GM23338 (cell line): ENCODE results near the gene CES5A. TPM values are rescaled to one million over a fixed set of nuclear protein-coding genes. Genes with fewer than 3 reads are reported as not detected.

Source experiments
- ATAC-seq: fragments of 200-7000 bp; cut with Tn5 transposase; 3 replicates; pipeline ENCODE4 v1.9.1; 2020
- DNase-seq: peaks from one replicate; pipeline ENCODE4 v3.0.0-alpha.2; 2015; ENCODE audit warnings: low spot score
- H2AFZ ChIP-seq: fragments of 200-600 bp; sonication (generic); 2 replicates; pipeline ENCODE4 v1.8.0; 2016; ENCODE audit warnings: antibody characterized with exemption, mild to moderate bottlenecking, moderate library complexity
- H3F3A ChIP-seq: fragments of 200-600 bp; sonication (generic); replicated peaks from 2 replicates; pipeline ENCODE4 v1.8.0; 2017; ENCODE audit warnings: antibody characterized with exemption, mixed run types, low read depth
- H3K27ac ChIP-seq: fragments of 200-600 bp; sonication (generic); 2 replicates; pipeline ENCODE4 v1.6.1; 2016; ENCODE audit warnings: low read depth
- H3K27me3 ChIP-seq: fragments of 200-600 bp; sonication (generic); 2 replicates; pipeline ENCODE4 v1.8.0; 2016; ENCODE audit warnings: mild to moderate bottlenecking, mixed run types, moderate library complexity; ENCODE audit not compliant: insufficient read depth
- H3K36me3 ChIP-seq: fragments of 200-600 bp; sonication (generic); 2 replicates; pipeline ENCODE4 v1.8.0; 2016; ENCODE audit warnings: mild to moderate bottlenecking; ENCODE audit not compliant: insufficient read depth
- H3K4me1 ChIP-seq: fragments of 200-600 bp; sonication (generic); 2 replicates; pipeline ENCODE4 v1.8.0; 2016; ENCODE audit warnings: mild to moderate bottlenecking, moderate library complexity; ENCODE audit not compliant: insufficient read depth
- H3K4me2 ChIP-seq: fragments of 200-600 bp; sonication (generic); 2 replicates; pipeline ENCODE4 v1.7.1; 2017; ENCODE audit warnings: mixed run types
- H3K4me3 ChIP-seq: fragments of 200-600 bp; sonication (generic); 2 replicates; pipeline ENCODE4 v1.6.1; 2016; ENCODE audit warnings: mixed run types
- H3K79me2 ChIP-seq: fragments of 200-600 bp; sonication (generic); replicated peaks from 2 replicates; pipeline ENCODE4 v1.8.0; 2017; ENCODE audit warnings: mild to moderate bottlenecking; ENCODE audit not compliant: insufficient read depth
- H3K9me2 ChIP-seq: fragments of 200-600 bp; sonication (generic); 2 replicates; pipeline ENCODE4 v1.8.0; 2017; ENCODE audit not compliant: insufficient read depth
- H4K20me1 ChIP-seq: fragments of 200-600 bp; sonication (generic); replicated peaks from 2 replicates; pipeline ENCODE4 v1.8.0; 2017; ENCODE audit warnings: mild to moderate bottlenecking; ENCODE audit not compliant: insufficient read depth
- H3K27ac Mint-ChIP-seq: 2 replicates; pipeline ENCODE4 v1.8.0; 2020; ENCODE audit warnings: inconsistent platforms, mild to moderate bottlenecking, moderate library complexity, mixed read lengths
- H3K27me3 Mint-ChIP-seq: 3 replicates; pipeline ENCODE4 v1.8.0; 2022; ENCODE audit warnings: low read depth, mild to moderate bottlenecking, moderate library complexity, mixed read lengths, inconsistent platforms; ENCODE audit not compliant: insufficient read depth, poor library complexity
- H3K36me3 Mint-ChIP-seq: 3 replicates; pipeline ENCODE4 v1.8.0; 2021; ENCODE audit warnings: low read depth, mild to moderate bottlenecking, inconsistent platforms, moderate library complexity, mixed read lengths
- H3K4me1 Mint-ChIP-seq: 3 replicates; pipeline ENCODE4 v1.8.0; 2020; ENCODE audit warnings: mild to moderate bottlenecking, inconsistent platforms, mixed read lengths
- H3K4me3 Mint-ChIP-seq: 3 replicates; pipeline ENCODE4 v1.8.0; 2021; ENCODE audit warnings: moderate library complexity, mild to moderate bottlenecking, inconsistent platforms, mixed read lengths
- H3K9me3 Mint-ChIP-seq: 3 replicates; pipeline ENCODE4 v1.8.0; 2020; ENCODE audit warnings: moderate library complexity, mild to moderate bottlenecking, inconsistent platforms, mixed read lengths
- CREB1 ChIP-seq: fragments of 250-450 bp; sonication (Bioruptor Pico); IDR thresholded peaks from 2 replicates; pipeline ENCODE4 v1.5.0; 2020; ENCODE audit warnings: low read depth, mild to moderate bottlenecking, moderate library complexity
- EZH2 ChIP-seq: fragments of 200-600 bp; sonication (generic); IDR thresholded peaks from one replicate; pipeline ENCODE4 v1.8.0; 2017; ENCODE audit warnings: antibody characterized with exemption, mild to moderate bottlenecking, low read depth; ENCODE audit not compliant: unreplicated experiment
- EZH2phosphoT487 ChIP-seq: fragments of 200-600 bp; sonication (generic); IDR thresholded peaks from one replicate; pipeline ENCODE4 v1.8.1; 2018; ENCODE audit warnings: antibody characterized with exemption; ENCODE audit not compliant: unreplicated experiment
- JUNB ChIP-seq: IDR thresholded peaks from one replicate; pipeline ENCODE4 v1.6.1; 2016; ENCODE audit warnings: antibody characterized with exemption; ENCODE audit not compliant: unreplicated experiment
- NANOG ChIP-seq: IDR thresholded peaks from 2 replicates; pipeline ENCODE4 v1.6.1; 2016; ENCODE audit warnings: antibody characterized with exemption, borderline replicate concordance
- POLR2AphosphoS5 ChIP-seq: IDR thresholded peaks from 2 replicates; pipeline ENCODE4 v1.6.1; 2016; ENCODE audit warnings: antibody characterized with exemption, low read depth
- STAT1 ChIP-seq: IDR thresholded peaks from one replicate; pipeline ENCODE4 v1.6.1; 2016; ENCODE audit warnings: antibody characterized with exemption; ENCODE audit not compliant: unreplicated experiment
- ZNF114 ChIP-seq: fragments of 250-450 bp; sonication (Bioruptor Pico); IDR thresholded peaks from 2 replicates; pipeline ENCODE4 v1.5.0; 2020; ENCODE audit warnings: mild to moderate bottlenecking, moderate library complexity
- ZNF331 ChIP-seq: fragments of 250-450 bp; sonication (Bioruptor Pico); IDR thresholded peaks from 2 replicates; pipeline ENCODE4 v1.5.0; 2020; ENCODE audit warnings: low read depth, mild to moderate bottlenecking, moderate library complexity
- polyA plus RNA-seq: library from polyadenylated mRNA; unstranded; fragments of >200 nt; fragmentation: Nextera tagmentation; extraction: Ambion mirVana; gene quantifications from 2 replicates; pipeline ENCODE4 v1.2.1, GENCODE V29; 2016
- total RNA-seq: library from RNA; depleted of rRNA; stranded (reverse); fragments of >200 nt; shearing (Covaris generic); gene quantifications from 2 replicates; pipeline ENCODE4 v1.2.3, GENCODE V29; 2014
- TF ChIP-seq, protein P1 (sequence below): IDR thresholded peaks from one replicate; pipeline ENCODE4 v1.6.1; 2018; ENCODE audit warnings: antibody characterized with exemption; ENCODE audit not compliant: unreplicated experiment
- TF ChIP-seq, protein P2 (sequence below), 2 experiments: fragments of 200-600 bp in 1 of 2; sonication (generic) in 1 of 2; conservative IDR thresholded peaks; 2 replicates each; pipeline versions ENCODE4 v1.5.1 to v1.6.1; 2016 to 2017; ENCODE audit warnings: antibody characterized with exemption in 2 of 2, low read depth in 2 of 2, mild to moderate bottlenecking in 2 of 2, moderate library complexity in 1 of 2
- TF ChIP-seq, protein P3 (sequence below): fragments of 250-450 bp; sonication (Bioruptor Pico); IDR thresholded peaks from 2 replicates; pipeline ENCODE4 v1.5.0; 2020; ENCODE audit warnings: mild to moderate bottlenecking, moderate library complexity
- TF ChIP-seq, protein P4 (sequence below): IDR thresholded peaks from 2 replicates; pipeline ENCODE4 v1.6.1; 2016; ENCODE audit warnings: antibody characterized with exemption

The CES5A gene
- total and polyA plus RNA-seq, 2 experiments from 2014 or later: not detected

DNA sequence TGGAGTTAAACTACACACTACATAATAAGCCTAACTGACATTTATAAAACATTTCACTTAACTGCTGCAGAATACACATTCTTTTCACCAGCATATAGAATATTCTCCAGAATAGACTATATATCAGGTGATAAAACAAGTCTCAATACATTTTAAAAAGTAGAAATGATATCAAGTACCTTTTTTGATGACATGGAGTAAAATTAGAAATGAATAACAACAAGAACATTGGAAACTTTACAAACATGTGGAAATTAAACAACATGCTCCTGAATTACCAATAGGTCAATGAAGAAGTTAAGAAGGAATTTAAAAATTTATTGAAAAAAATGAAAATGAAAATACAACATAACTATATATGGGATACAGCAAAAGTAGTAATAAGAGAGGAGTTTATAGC lies 47.5 kb upstream of the CES5A start:
- Histone ChIP-seq H3K4me3 (no peak overlapping the region), H3K4me2 (no peak overlapping the region), H3K9me2 (0 out of 2 replicates have a peak, but pooled peaks cover 3% of the 10 kb centered on the region), H3K27me3 (no peaks in the 10 kb centered on the region), H2AFZ (no peak overlapping the region), H3F3A (no peaks in the 10 kb centered on the region), H3K4me1 (no peaks in the 10 kb centered on the region), H3K36me3 (no peaks in the 10 kb centered on the region), H3K79me2 (no peaks in the 10 kb centered on the region), H3K27ac (no peak overlapping the region), H4K20me1 (no peaks in the 10 kb centered on the region)
- Mint-ChIP-seq H3K4me1 (no peaks in the 10 kb centered on the region), H3K27ac (no peak overlapping the region), H3K27me3 (no peaks in the 10 kb centered on the region), H3K4me3 (no peak overlapping the region), H3K9me3 (no peaks in the 10 kb centered on the region), H3K36me3 (no peaks in the 10 kb centered on the region)
- DNase-seq (no peak), ATAC-seq (no peak)
- no peak for TF ChIP-seq POLR2AphosphoS5
- no peak for TF ChIP-seq CREB1 (CRISPR knock-in tag)
- no peak for TF ChIP-seq EZH2
- TF ChIP-seq, protein P1, sequence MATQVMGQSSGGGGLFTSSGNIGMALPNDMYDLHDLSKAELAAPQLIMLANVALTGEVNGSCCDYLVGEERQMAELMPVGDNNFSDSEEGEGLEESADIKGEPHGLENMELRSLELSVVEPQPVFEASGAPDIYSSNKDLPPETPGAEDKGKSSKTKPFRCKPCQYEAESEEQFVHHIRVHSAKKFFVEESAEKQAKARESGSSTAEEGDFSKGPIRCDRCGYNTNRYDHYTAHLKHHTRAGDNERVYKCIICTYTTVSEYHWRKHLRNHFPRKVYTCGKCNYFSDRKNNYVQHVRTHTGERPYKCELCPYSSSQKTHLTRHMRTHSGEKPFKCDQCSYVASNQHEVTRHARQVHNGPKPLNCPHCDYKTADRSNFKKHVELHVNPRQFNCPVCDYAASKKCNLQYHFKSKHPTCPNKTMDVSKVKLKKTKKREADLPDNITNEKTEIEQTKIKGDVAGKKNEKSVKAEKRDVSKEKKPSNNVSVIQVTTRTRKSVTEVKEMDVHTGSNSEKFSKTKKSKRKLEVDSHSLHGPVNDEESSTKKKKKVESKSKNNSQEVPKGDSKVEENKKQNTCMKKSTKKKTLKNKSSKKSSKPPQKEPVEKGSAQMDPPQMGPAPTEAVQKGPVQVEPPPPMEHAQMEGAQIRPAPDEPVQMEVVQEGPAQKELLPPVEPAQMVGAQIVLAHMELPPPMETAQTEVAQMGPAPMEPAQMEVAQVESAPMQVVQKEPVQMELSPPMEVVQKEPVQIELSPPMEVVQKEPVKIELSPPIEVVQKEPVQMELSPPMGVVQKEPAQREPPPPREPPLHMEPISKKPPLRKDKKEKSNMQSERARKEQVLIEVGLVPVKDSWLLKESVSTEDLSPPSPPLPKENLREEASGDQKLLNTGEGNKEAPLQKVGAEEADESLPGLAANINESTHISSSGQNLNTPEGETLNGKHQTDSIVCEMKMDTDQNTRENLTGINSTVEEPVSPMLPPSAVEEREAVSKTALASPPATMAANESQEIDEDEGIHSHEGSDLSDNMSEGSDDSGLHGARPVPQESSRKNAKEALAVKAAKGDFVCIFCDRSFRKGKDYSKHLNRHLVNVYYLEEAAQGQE: no peak
- TF ChIP-seq ZNF331: no peak
- no peak for TF ChIP-seq EZH2phosphoT487
- TF ChIP-seq, protein P2, sequence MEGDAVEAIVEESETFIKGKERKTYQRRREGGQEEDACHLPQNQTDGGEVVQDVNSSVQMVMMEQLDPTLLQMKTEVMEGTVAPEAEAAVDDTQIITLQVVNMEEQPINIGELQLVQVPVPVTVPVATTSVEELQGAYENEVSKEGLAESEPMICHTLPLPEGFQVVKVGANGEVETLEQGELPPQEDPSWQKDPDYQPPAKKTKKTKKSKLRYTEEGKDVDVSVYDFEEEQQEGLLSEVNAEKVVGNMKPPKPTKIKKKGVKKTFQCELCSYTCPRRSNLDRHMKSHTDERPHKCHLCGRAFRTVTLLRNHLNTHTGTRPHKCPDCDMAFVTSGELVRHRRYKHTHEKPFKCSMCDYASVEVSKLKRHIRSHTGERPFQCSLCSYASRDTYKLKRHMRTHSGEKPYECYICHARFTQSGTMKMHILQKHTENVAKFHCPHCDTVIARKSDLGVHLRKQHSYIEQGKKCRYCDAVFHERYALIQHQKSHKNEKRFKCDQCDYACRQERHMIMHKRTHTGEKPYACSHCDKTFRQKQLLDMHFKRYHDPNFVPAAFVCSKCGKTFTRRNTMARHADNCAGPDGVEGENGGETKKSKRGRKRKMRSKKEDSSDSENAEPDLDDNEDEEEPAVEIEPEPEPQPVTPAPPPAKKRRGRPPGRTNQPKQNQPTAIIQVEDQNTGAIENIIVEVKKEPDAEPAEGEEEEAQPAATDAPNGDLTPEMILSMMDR (conservative IDR thresholded peaks at IDR 0.05; ENCODE audit: low read depth in 2 of 2): no peak
- TF ChIP-seq, protein P3, sequence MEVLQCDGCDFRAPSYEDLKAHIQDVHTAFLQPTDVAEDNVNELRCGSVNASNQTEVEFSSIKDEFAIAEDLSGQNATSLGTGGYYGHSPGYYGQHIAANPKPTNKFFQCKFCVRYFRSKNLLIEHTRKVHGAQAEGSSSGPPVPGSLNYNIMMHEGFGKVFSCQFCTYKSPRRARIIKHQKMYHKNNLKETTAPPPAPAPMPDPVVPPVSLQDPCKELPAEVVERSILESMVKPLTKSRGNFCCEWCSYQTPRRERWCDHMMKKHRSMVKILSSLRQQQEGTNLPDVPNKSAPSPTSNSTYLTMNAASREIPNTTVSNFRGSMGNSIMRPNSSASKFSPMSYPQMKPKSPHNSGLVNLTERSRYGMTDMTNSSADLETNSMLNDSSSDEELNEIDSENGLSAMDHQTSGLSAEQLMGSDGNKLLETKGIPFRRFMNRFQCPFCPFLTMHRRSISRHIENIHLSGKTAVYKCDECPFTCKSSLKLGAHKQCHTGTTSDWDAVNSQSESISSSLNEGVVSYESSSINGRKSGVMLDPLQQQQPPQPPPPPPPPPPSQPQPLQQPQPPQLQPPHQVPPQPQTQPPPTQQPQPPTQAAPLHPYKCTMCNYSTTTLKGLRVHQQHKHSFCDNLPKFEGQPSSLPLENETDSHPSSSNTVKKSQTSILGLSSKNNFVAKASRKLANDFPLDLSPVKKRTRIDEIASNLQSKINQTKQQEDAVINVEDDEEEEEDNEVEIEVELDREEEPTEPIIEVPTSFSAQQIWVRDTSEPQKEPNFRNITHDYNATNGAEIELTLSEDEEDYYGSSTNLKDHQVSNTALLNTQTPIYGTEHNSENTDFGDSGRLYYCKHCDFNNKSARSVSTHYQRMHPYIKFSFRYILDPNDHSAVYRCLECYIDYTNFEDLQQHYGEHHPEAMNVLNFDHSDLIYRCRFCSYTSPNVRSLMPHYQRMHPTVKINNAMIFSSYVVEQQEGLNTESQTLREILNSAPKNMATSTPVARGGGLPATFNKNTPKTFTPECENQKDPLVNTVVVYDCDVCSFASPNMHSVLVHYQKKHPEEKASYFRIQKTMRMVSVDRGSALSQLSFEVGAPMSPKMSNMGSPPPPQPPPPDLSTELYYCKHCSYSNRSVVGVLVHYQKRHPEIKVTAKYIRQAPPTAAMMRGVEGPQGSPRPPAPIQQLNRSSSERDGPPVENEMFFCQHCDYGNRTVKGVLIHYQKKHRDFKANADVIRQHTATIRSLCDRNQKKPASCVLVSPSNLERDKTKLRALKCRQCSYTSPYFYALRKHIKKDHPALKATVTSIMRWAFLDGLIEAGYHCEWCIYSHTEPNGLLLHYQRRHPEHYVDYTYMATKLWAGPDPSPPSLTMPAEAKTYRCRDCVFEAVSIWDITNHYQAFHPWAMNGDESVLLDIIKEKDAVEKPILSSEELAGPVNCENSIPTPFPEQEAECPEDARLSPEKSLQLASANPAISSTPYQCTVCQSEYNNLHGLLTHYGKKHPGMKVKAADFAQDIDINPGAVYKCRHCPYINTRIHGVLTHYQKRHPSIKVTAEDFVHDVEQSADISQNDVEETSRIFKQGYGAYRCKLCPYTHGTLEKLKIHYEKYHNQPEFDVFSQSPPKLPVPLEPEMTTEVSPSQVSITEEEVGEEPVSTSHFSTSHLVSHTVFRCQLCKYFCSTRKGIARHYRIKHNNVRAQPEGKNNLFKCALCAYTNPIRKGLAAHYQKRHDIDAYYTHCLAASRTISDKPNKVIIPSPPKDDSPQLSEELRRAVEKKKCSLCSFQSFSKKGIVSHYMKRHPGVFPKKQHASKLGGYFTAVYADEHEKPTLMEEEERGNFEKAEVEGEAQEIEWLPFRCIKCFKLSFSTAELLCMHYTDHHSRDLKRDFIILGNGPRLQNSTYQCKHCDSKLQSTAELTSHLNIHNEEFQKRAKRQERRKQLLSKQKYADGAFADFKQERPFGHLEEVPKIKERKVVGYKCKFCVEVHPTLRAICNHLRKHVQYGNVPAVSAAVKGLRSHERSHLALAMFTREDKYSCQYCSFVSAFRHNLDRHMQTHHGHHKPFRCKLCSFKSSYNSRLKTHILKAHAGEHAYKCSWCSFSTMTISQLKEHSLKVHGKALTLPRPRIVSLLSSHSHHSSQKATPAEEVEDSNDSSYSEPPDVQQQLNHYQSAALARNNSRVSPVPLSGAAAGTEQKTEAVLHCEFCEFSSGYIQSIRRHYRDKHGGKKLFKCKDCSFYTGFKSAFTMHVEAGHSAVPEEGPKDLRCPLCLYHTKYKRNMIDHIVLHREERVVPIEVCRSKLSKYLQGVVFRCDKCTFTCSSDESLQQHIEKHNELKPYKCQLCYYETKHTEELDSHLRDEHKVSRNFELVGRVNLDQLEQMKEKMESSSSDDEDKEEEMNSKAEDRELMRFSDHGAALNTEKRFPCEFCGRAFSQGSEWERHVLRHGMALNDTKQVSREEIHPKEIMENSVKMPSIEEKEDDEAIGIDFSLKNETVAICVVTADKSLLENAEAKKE (CRISPR knock-in tag): no peak
- no peak for TF ChIP-seq NANOG
- TF ChIP-seq ZNF114 (CRISPR knock-in tag): no peak
- TF ChIP-seq, protein P4, sequence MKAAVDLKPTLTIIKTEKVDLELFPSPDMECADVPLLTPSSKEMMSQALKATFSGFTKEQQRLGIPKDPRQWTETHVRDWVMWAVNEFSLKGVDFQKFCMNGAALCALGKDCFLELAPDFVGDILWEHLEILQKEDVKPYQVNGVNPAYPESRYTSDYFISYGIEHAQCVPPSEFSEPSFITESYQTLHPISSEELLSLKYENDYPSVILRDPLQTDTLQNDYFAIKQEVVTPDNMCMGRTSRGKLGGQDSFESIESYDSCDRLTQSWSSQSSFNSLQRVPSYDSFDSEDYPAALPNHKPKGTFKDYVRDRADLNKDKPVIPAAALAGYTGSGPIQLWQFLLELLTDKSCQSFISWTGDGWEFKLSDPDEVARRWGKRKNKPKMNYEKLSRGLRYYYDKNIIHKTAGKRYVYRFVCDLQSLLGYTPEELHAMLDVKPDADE: no peak
- no peak for TF ChIP-seq STAT1
- TF ChIP-seq JUNB: no peak
